ENCODE results near the gene PRKD1.

GRCh38 chr14:29759521-29760340 lies 167.9 kb downstream of the PRKD1 start:
- TF ChIP-seq CTCF (conservative IDR thresholded peaks at IDR 0.05; ENCODE audit: low read depth, low read length) (no peak), EZH2 (IDR thresholded peaks at IDR 0.05; ENCODE audit: low read length, unreplicated experiment) (no peak)
